SK-N-SH (cell line): ENCODE data around the gene AP2A2. TPM values are rescaled to one million over a fixed set of nuclear protein-coding genes. Genes with fewer than 3 reads are reported as not detected.

Experiments used
- CTCF ChIA-PET: fragments of 300-600, 350-600 bp; formaldehyde crosslinking; extraction: SDS; loops from one replicate; lab custom pipeline; 2021; lab: Yijun Ruan, JAX
- POLR2A ChIA-PET: fragments of 350-600 bp; sonication (Branson Sonifier 250); formaldehyde crosslinking; extraction: SDS; loops from one replicate; lab custom pipeline; 2020; ENCODE audit warnings: antibody characterized with exemption, inconsistent platforms; lab: Yijun Ruan, JAX
- DNase-seq: peaks from one replicate; pipeline ENCODE4 v3.0.0; 2012
- H2AFZ ChIP-seq: fragments of 200-600 bp; sonication (generic); 2 replicates; pipeline ENCODE4 v1.8.1; 2016; ENCODE audit warnings: antibody characterized with exemption, mild to moderate bottlenecking, low read depth
- H3F3A ChIP-seq: fragments of 200-600 bp; sonication (generic); replicated peaks from 2 replicates; pipeline ENCODE3; 2016; ENCODE audit warnings: antibody characterized with exemption, mild to moderate bottlenecking; ENCODE audit not compliant: insufficient read depth
- H3K27ac ChIP-seq, 2 experiments: fragments of 200-500 bp in 1 of 2; fragments of 200-600 bp in 1 of 2; sonication (Bioruptor generic) in 1 of 2; sonication (generic), shearing (Covaris generic) in 1 of 2; 2 replicates each; pipeline versions ENCODE4 v1.5.1 to v1.6.1; 2014 to 2016; ENCODE audit warnings: low read depth in 2 of 2, inconsistent platforms in 1 of 2, low read length in 1 of 2, mild to moderate bottlenecking in 1 of 2, mixed read lengths in 1 of 2
- H3K27me3 ChIP-seq: fragments of 200-600 bp; sonication (generic), shearing (Covaris generic); 2 replicates; pipeline ENCODE4 v1.6.1; 2016; ENCODE audit warnings: mixed run types; ENCODE audit not compliant: insufficient read depth
- H3K36me3 ChIP-seq, 2 experiments: fragments of 200-500 bp in 1 of 2; fragments of 200-600 bp in 1 of 2; sonication (Bioruptor generic) in 1 of 2; sonication (generic) in 1 of 2; replicated peaks in 1 of 2; 2 replicates each; pipeline versions ENCODE3 to v1.5.1; 2014 to 2016; ENCODE audit warnings: low read length in 1 of 2, mild to moderate bottlenecking in 1 of 2; ENCODE audit not compliant: insufficient read depth in 2 of 2, control insufficient read depth in 1 of 2
- H3K4me1 ChIP-seq, 2 experiments: fragments of 200-500 bp in 1 of 2; fragments of 200-600 bp in 1 of 2; sonication (Bioruptor generic) in 1 of 2; sonication (generic), shearing (Covaris generic) in 1 of 2; 2 replicates each; pipeline versions ENCODE4 v1.5.1 to v1.6.1; 2014 to 2016; ENCODE audit warnings: low read depth in 1 of 2, low read length in 1 of 2, mixed run types in 1 of 2; ENCODE audit not compliant: insufficient read depth in 2 of 2, control insufficient read depth in 1 of 2
- H3K4me2 ChIP-seq: fragments of 200-600 bp; sonication (generic), shearing (Covaris generic); 2 replicates; pipeline ENCODE4 v1.6.1; 2017; ENCODE audit warnings: mixed run types
- H3K4me3 ChIP-seq, 2 experiments: fragments of 200-500 bp in 1 of 2; fragments of 200-600 bp in 1 of 2; sonication (Bioruptor generic) in 1 of 2; sonication (generic), shearing (Covaris generic) in 1 of 2; 2 replicates each; pipeline versions ENCODE4 v1.5.1 to v1.8.1; 2014 to 2016; ENCODE audit warnings: low read depth in 2 of 2, inconsistent platforms in 1 of 2, low read length in 1 of 2, mild to moderate bottlenecking in 1 of 2, mixed read lengths in 1 of 2, moderate library complexity in 1 of 2
- H3K79me2 ChIP-seq: fragments of 200-600 bp; sonication (generic); 2 replicates; pipeline ENCODE4 v1.8.1; 2017; ENCODE audit warnings: mild to moderate bottlenecking; ENCODE audit not compliant: insufficient read depth
- H3K9ac ChIP-seq: fragments of 200-600 bp; sonication (generic); 2 replicates; pipeline ENCODE4 v1.6.1; 2017; ENCODE audit warnings: mixed run types
- H3K9me2 ChIP-seq: fragments of 200-600 bp; sonication (generic); 2 replicates; pipeline ENCODE4 v1.6.1; 2017; ENCODE audit warnings: mixed run types
- H3K9me3 ChIP-seq: fragments of 200-600 bp; sonication (generic); 2 replicates; pipeline ENCODE4 v1.6.1; 2017; ENCODE audit warnings: mixed run types, mild to moderate bottlenecking, moderate library complexity
- H4K20me1 ChIP-seq: fragments of 200-600 bp; sonication (generic); 2 replicates; pipeline ENCODE4 v1.6.1; 2017; ENCODE audit warnings: mild to moderate bottlenecking, mixed run types; ENCODE audit not compliant: insufficient read depth
- CHD2 ChIP-seq: fragments of 150-350 bp; IDR thresholded peaks from 2 replicates; pipeline ENCODE4 v1.6.1; 2018; ENCODE audit warnings: low read length; ENCODE audit not compliant: partially characterized antibody
- ELF1 ChIP-seq: IDR thresholded peaks from 2 replicates; pipeline ENCODE4 v1.4.0; 2012
- FOSL2 ChIP-seq: IDR thresholded peaks from 2 replicates; pipeline ENCODE4 v1.4.0; 2012; ENCODE audit warnings: low read depth, mild to moderate bottlenecking, moderate library complexity, borderline replicate concordance
- GABPA ChIP-seq: IDR thresholded peaks from 2 replicates; pipeline ENCODE4 v1.4.0; 2012; ENCODE audit warnings: low read depth, mild to moderate bottlenecking
- MEF2A ChIP-seq: IDR thresholded peaks from 2 replicates; pipeline ENCODE4 v1.4.0; 2012; ENCODE audit warnings: low read depth, borderline replicate concordance
- MXI1 ChIP-seq: IDR thresholded peaks from 2 replicates; pipeline ENCODE4 v1.6.1; 2012; ENCODE audit warnings: mild to moderate bottlenecking, low read depth, low read length, improper control_type of control experiment
- NFIC ChIP-seq: IDR thresholded peaks from 2 replicates; pipeline ENCODE4 v1.4.0; 2012; ENCODE audit warnings: borderline replicate concordance
- NRF1 ChIP-seq: IDR thresholded peaks from 2 replicates; pipeline ENCODE4 v1.6.1; 2012; ENCODE audit warnings: low read depth, mild to moderate bottlenecking, low read length
- RFX5 ChIP-seq: IDR thresholded peaks from 2 replicates; pipeline ENCODE4 v1.6.1; 2012; ENCODE audit warnings: mild to moderate bottlenecking, improper control_type of control experiment, low read length
- TAF1 ChIP-seq: IDR thresholded peaks from 2 replicates; pipeline ENCODE4 v1.6.1; 2012; ENCODE audit warnings: low read depth, mild to moderate bottlenecking, low read length, moderate library complexity, borderline replicate concordance
- YY1 ChIP-seq: IDR thresholded peaks from 2 replicates; pipeline ENCODE4 v1.4.0; 2012; ENCODE audit warnings: low read depth, mild to moderate bottlenecking
- WGBS: methylation state at CpG from one replicate; pipeline ENCODE4 v1.1.6; 2017; ENCODE audit warnings: low lambda C conversion rate; 5-methylcytosine and 5-hydroxymethylcytosine counted together
- polyA plus RNA-seq, 3 experiments: library from polyadenylated mRNA; depleted of rRNA; stranded (reverse); fragments of >200 nt; gene quantifications; 2 replicates each; pipeline ENCODE4 v1.2.3, GENCODE V29; 2012
- TF ChIP-seq, protein P1 (sequence below): IDR thresholded peaks from 2 replicates; pipeline ENCODE4 v1.4.0; 2012; ENCODE audit warnings: low read depth, borderline replicate concordance
- TF ChIP-seq, protein P2 (sequence below): IDR thresholded peaks from 2 replicates; pipeline ENCODE4 v1.4.0; 2012; ENCODE audit warnings: low read depth
- TF ChIP-seq, protein P3 (sequence below): IDR thresholded peaks from 2 replicates; pipeline ENCODE4 v1.6.1; 2012; ENCODE audit warnings: mild to moderate bottlenecking, low read depth, low read length, moderate library complexity

The AP2A2 gene
- polyA plus RNA-seq, 1 of the 3 experiments (the other 2 are of a cell fraction): 42.7 TPM

DNA sequence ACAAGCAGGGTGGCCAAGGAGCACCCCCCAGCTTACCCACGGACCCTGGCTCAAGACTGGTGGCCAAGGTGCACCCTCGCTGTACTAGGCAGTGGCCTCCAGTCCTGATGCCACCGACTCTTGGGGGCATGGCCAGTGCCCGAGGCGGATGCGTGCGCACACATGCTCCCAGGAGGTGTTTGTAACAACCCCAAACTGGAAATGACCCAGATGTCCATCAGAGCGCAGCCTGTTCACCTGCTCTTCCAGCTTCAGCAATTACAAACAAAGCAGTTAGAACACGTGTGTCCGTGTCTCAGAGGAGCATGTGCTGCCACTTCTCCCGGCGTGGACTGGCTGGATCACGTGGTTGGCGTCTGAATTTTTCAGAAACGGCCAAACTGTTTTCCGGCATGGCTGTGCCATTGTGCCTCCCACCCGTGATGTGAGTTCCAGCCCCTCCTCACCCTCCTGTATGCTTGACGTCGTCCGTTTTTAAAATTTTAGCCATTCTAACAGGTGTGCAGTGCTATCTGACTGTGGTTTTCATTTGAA is 118.0 kb downstream of the AP2A2 start:
- WGBS: 71% methylated on average over 16 of the region's 20 CpGs
- CTCF ChIA-PET: interaction anchor here (1.5 to 4.3 kb wide), 2 partner anchors 7 to 118 kb away, joined by 4 to 25 read pairs; partner anchors contain the start of gene AP2A2

DNA sequence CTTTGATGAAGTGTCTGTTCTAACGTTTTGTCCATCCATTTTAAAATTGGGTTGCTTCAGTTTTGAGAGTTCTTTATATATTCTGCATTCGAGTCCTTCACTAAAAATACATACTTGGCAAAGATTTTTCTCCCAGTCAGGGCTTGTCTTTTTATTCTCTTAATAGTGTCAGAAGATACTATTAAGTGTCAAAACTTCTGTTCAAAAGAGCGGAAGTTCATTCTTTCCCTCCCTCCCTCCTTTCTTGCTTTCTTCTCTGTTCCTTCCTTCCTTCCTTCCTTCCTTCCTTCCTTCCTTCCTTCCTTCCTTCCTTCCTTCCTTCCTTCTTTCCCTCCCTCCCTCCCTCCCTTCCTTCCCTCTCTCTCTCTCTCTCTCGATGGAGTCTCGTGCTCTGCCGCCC is 118.5 kb downstream of the AP2A2 start:
- Histone ChIP-seq H3K4me3 (no peak overlapping the region), H3F3A (no peaks in the 10 kb centered on the region), H3K79me2 (no peaks in the 10 kb centered on the region), H2AFZ (no peak overlapping the region), H3K36me3 (no peaks in the 10 kb centered on the region), H3K4me2 (no peak overlapping the region), H3K9ac (no peak overlapping the region), H3K9me2 (no peaks in the 10 kb centered on the region), H3K27ac (no peak overlapping the region), H3K27me3 (no peaks in the 10 kb centered on the region; the same call in 1 of the 2 replicates), H3K9me3 (no peaks in the 10 kb centered on the region)
- DNase-seq: no peak
- POLR2A ChIA-PET: no interaction called here
- CTCF ChIA-PET: interaction anchor here (1.5 kb wide), 1 partner anchor 119 kb away, joined by 4 read pairs; the partner anchor contains the start of gene AP2A2
- WGBS: 47% methylated on average over 6 of the region's 6 CpGs
- TF ChIP-seq TAF1: no peak
- TF ChIP-seq, protein P1, sequence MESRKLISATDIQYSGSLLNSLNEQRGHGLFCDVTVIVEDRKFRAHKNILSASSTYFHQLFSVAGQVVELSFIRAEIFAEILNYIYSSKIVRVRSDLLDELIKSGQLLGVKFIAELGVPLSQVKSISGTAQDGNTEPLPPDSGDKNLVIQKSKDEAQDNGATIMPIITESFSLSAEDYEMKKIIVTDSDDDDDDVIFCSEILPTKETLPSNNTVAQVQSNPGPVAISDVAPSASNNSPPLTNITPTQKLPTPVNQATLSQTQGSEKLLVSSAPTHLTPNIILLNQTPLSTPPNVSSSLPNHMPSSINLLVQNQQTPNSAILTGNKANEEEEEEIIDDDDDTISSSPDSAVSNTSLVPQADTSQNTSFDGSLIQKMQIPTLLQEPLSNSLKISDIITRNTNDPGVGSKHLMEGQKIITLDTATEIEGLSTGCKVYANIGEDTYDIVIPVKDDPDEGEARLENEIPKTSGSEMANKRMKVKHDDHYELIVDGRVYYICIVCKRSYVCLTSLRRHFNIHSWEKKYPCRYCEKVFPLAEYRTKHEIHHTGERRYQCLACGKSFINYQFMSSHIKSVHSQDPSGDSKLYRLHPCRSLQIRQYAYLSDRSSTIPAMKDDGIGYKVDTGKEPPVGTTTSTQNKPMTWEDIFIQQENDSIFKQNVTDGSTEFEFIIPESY: no peak
- TF ChIP-seq, all 33 proteins: peak for 0
- H4K20me1 ChIP-seq: no peaks in the 10 kb centered on the region
- peaks cover 0 to 7% of the 10 kb centered on the region in 2 experiments; a peak in 1 of 4 replicates for H3K4me1 ChIP-seq

More for the DNA sequence above, 118.0 kb downstream of the AP2A2 start:
- TF ChIP-seq NFIC (no peak), ELF1 (no peak), MEF2A (no peak), YY1 (no peak), MXI1 (no peak), NRF1 (no peak), CHD2 (no peak), FOSL2 (no peak), GABPA (no peak), RFX5 (no peak)
- TF ChIP-seq, protein P2, sequence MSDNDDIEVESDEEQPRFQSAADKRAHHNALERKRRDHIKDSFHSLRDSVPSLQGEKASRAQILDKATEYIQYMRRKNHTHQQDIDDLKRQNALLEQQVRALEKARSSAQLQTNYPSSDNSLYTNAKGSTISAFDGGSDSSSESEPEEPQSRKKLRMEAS: no peak
- TF ChIP-seq, protein P3, sequence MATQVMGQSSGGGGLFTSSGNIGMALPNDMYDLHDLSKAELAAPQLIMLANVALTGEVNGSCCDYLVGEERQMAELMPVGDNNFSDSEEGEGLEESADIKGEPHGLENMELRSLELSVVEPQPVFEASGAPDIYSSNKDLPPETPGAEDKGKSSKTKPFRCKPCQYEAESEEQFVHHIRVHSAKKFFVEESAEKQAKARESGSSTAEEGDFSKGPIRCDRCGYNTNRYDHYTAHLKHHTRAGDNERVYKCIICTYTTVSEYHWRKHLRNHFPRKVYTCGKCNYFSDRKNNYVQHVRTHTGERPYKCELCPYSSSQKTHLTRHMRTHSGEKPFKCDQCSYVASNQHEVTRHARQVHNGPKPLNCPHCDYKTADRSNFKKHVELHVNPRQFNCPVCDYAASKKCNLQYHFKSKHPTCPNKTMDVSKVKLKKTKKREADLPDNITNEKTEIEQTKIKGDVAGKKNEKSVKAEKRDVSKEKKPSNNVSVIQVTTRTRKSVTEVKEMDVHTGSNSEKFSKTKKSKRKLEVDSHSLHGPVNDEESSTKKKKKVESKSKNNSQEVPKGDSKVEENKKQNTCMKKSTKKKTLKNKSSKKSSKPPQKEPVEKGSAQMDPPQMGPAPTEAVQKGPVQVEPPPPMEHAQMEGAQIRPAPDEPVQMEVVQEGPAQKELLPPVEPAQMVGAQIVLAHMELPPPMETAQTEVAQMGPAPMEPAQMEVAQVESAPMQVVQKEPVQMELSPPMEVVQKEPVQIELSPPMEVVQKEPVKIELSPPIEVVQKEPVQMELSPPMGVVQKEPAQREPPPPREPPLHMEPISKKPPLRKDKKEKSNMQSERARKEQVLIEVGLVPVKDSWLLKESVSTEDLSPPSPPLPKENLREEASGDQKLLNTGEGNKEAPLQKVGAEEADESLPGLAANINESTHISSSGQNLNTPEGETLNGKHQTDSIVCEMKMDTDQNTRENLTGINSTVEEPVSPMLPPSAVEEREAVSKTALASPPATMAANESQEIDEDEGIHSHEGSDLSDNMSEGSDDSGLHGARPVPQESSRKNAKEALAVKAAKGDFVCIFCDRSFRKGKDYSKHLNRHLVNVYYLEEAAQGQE: no peak
- H4K20me1 ChIP-seq: no peaks in the 10 kb centered on the region
- H3F3A ChIP-seq: no peaks in the 10 kb centered on the region
- no peaks in the 10 kb centered on the region for H3K9me2 ChIP-seq
- H3K79me2 ChIP-seq: no peaks in the 10 kb centered on the region
- no peak overlapping the region for H3K4me3 ChIP-seq
- POLR2A ChIA-PET: no interaction called here
- H3K9me3 ChIP-seq: no peaks in the 10 kb centered on the region
- H3K27ac ChIP-seq: no peak overlapping the region
- no peak overlapping the region for H3K4me2 ChIP-seq
- DNase-seq: no peak
- H3K4me1 ChIP-seq: peaks cover 0 to 7% of the 10 kb centered on the region in 2 experiments; a peak in 1 of 4 replicates
- H3K9ac ChIP-seq: no peak overlapping the region
- no peaks in the 10 kb centered on the region for H3K36me3 ChIP-seq
- H2AFZ ChIP-seq: no peak overlapping the region
- H3K27me3 ChIP-seq: no peaks in the 10 kb centered on the region; the same call in 1 of the 2 replicates
